OCI-LY3 (cell line): ENCODE data around the gene MED16.

Experiments
- H2AFZ ChIP-seq: fragments of 200-600, 300-600 bp; shearing (Covaris generic); 2 replicates; pipeline ENCODE4 v1.6.0; 2014; ENCODE audit warnings: antibody characterized with exemption, low read depth, low read length
- H3K27ac ChIP-seq: fragments of 200-600, 300-600 bp; sonication (generic); 2 replicates; pipeline ENCODE4 v1.5.1; 2014; ENCODE audit warnings: mild to moderate bottlenecking, low read length, moderate library complexity, mixed read lengths
- H3K27me3 ChIP-seq: fragments of 200-600, 300-600 bp; sonication (generic); 2 replicates; pipeline ENCODE4 v1.6.1; 2014; ENCODE audit warnings: low read depth, low read length, mixed read lengths
- H3K36me3 ChIP-seq: fragments of 200-600, 300-600 bp; sonication (generic); replicated peaks from 2 replicates; pipeline ENCODE3; 2014; ENCODE audit warnings: low read depth, low read length, mixed read lengths
- H3K4me1 ChIP-seq: fragments of 300-600, 200-600 bp; sonication (generic); 2 replicates; pipeline ENCODE4 v1.6.1; 2014; ENCODE audit warnings: low read length, mixed read lengths
- H3K4me2 ChIP-seq: fragments of 200-600, 300-600 bp; sonication (generic); 2 replicates; pipeline ENCODE4 v1.6.1; 2014; ENCODE audit warnings: low read length, mixed read lengths
- H3K4me3 ChIP-seq: fragments of 300-600, 200-600 bp; sonication (generic); 2 replicates; pipeline ENCODE4 v1.5.1; 2014; ENCODE audit warnings: antibody characterized with exemption, mild to moderate bottlenecking, low read length, moderate library complexity
- H3K79me2 ChIP-seq: fragments of 300-600, 200-600 bp; shearing (Covaris generic); 2 replicates; pipeline ENCODE4 v1.6.1; 2014; ENCODE audit warnings: mild to moderate bottlenecking, low read length, mixed read lengths
- H3K9ac ChIP-seq: fragments of 300-600, 200-600 bp; shearing (Covaris generic); 2 replicates; pipeline ENCODE4 v1.6.0; 2014; ENCODE audit warnings: mild to moderate bottlenecking, low read length, moderate library complexity
- H3K9me3 ChIP-seq: fragments of 200-600, 300-600 bp; shearing (Covaris generic); 2 replicates; pipeline ENCODE4 v1.6.1; 2014; ENCODE audit warnings: low read length, mixed read lengths; ENCODE audit not compliant: insufficient read depth
- H4K20me1 ChIP-seq: fragments of 200-600, 300-600 bp; sonication (generic); 2 replicates; pipeline ENCODE4 v1.6.1; 2016; ENCODE audit warnings: low read length, mixed read lengths; ENCODE audit not compliant: insufficient read depth
- CTCF ChIP-seq: fragments of 200-600, 300-600 bp; sonication (generic); IDR thresholded peaks from 2 replicates; pipeline ENCODE4 v1.5.1; 2014; ENCODE audit warnings: antibody characterized with exemption, low read length, low read depth
- EZH2phosphoT487 ChIP-seq: fragments of 200-600 bp; shearing (Covaris generic); IDR thresholded peaks from 2 replicates; pipeline ENCODE4 v1.6.1; 2018; ENCODE audit warnings: antibody characterized with exemption, mixed run types, low read depth

The MED16 gene

GRCh38 chr19:848386-848921 is 44.5 kb downstream of the MED16 start:
- Histone ChIP-seq H2AFZ (no peak overlapping the region), H3K9me3 (no peaks in the 10 kb centered on the region), H3K4me2 (no peak overlapping the region), H4K20me1 (no peaks in the 10 kb centered on the region), H3K27ac (no peak overlapping the region), H3K36me3 (no peaks in the 10 kb centered on the region), H3K9ac (no peak overlapping the region), H3K4me3 (no peak overlapping the region), H3K79me2 (no peaks in the 10 kb centered on the region), H3K4me1 (peaks cover 19% of the 10 kb centered on the region), H3K27me3 (peaks cover 21% of the 10 kb centered on the region)
- TF ChIP-seq EZH2phosphoT487 = no peak
- no peak for TF ChIP-seq CTCF

GRCh38 chr19:845707-846521 is 47.1 kb downstream of the MED16 start:
- Histone ChIP-seq H4K20me1 (no peaks in the 10 kb centered on the region), H3K27me3 (peaks cover 20% of the 10 kb centered on the region), H3K4me1 (peaks cover 19% of the 10 kb centered on the region), H3K79me2 (no peaks in the 10 kb centered on the region), H3K4me3 (peak overlapping the region; percentile 46), H3K36me3 (no peaks in the 10 kb centered on the region), H3K4me2 (peak overlapping the region; percentile 84), H2AFZ (no peak overlapping the region), H3K27ac (no peak overlapping the region), H3K9ac (no peak overlapping the region), H3K9me3 (no peaks in the 10 kb centered on the region)
- TF ChIP-seq CTCF (no peak), EZH2phosphoT487 (no peak)

- Histone ChIP-seq H3K4me1 (peaks cover 19% of the 10 kb centered on the region), H3K36me3 (no peaks in the 10 kb centered on the region), H3K9me3 (no peaks in the 10 kb centered on the region), H3K4me3 (peak overlapping the region; percentile 48), H3K79me2 (no peaks in the 10 kb centered on the region), H2AFZ (peak overlapping the region; percentile 87), H3K27ac (no peak overlapping the region), H4K20me1 (no peaks in the 10 kb centered on the region), H3K27me3 (peaks cover 19% of the 10 kb centered on the region), H3K4me2 (peak overlapping the region; percentile 84), H3K9ac (peak overlapping the region; percentile 45; the same call in 1 of the 2 replicates)
- TF ChIP-seq EZH2phosphoT487 (no peak), CTCF (no peak)
Observed at GRCh38 chr19:844546-844971, 48.4 kb downstream of the MED16 start.

- Histone ChIP-seq H3K9ac (peak overlapping the region; percentile 45; the same call in 1 of the 2 replicates), H3K27me3 (peaks cover 14% of the 10 kb centered on the region), H3K4me2 (peak overlapping the region; percentile 84), H3K27ac (no peak overlapping the region), H2AFZ (peak overlapping the region; percentile 87; the same call in 1 of the 2 replicates), H3K9me3 (no peaks in the 10 kb centered on the region), H4K20me1 (no peaks in the 10 kb centered on the region), H3K4me3 (peak overlapping the region; percentile 48), H3K79me2 (no peaks in the 10 kb centered on the region), H3K4me1 (peaks cover 19% of the 10 kb centered on the region), H3K36me3 (no peaks in the 10 kb centered on the region)
- no peak for TF ChIP-seq EZH2phosphoT487
- TF ChIP-seq CTCF = no peak
Observed at GRCh38 chr19:843836-844545, 49.0 kb downstream of the MED16 start.
